Endometrial microvascular endothelial cells (primary cell): ENCODE measurements around the gene GAS6. TPM values are rescaled to one million over a fixed set of nuclear protein-coding genes. Genes with fewer than 3 reads are reported as not detected.

Source experiments
- in situ Hi-C: cut with HindIII; loops from 2 replicates; pipeline ENCODE4 v1.10.0; 2017; ENCODE audit warnings: low sequenced_read_pairs, low pct_unique_long_range_greater_than_20kb; ENCODE audit errors: inconsistent ontology term
- total RNA-seq: library from RNA; depleted of rRNA; stranded (reverse); fragments of >200 nt; gene quantifications from one replicate; pipeline ENCODE4 v1.2.3, GENCODE V29; 2015; ENCODE audit errors: inconsistent ontology term

The GAS6 gene
- total RNA-seq, 1 donor from 2014 or later: 36.1 TPM

- in situ Hi-C loops: no loop called here
Observed at GRCh38 chr13:113889467-113889866, 25.6 kb upstream of the GAS6 start.

GRCh38 chr13:113888701-113889330 lies 24.9 kb upstream of the GAS6 start:
- in situ Hi-C loops: no loop called here

- in situ Hi-C loops: no loop called here
Observed at GRCh38 chr13:113887700-113888201, 23.9 kb upstream of the GAS6 start.

- in situ Hi-C loops: no loop called here
Observed at GRCh38 chr13:113886561-113887112, 22.8 kb upstream of the GAS6 start.

GRCh38 chr13:113884821-113885220 lies 20.9 kb upstream of the GAS6 start:
- in situ Hi-C loops: no loop called here

DNA sequence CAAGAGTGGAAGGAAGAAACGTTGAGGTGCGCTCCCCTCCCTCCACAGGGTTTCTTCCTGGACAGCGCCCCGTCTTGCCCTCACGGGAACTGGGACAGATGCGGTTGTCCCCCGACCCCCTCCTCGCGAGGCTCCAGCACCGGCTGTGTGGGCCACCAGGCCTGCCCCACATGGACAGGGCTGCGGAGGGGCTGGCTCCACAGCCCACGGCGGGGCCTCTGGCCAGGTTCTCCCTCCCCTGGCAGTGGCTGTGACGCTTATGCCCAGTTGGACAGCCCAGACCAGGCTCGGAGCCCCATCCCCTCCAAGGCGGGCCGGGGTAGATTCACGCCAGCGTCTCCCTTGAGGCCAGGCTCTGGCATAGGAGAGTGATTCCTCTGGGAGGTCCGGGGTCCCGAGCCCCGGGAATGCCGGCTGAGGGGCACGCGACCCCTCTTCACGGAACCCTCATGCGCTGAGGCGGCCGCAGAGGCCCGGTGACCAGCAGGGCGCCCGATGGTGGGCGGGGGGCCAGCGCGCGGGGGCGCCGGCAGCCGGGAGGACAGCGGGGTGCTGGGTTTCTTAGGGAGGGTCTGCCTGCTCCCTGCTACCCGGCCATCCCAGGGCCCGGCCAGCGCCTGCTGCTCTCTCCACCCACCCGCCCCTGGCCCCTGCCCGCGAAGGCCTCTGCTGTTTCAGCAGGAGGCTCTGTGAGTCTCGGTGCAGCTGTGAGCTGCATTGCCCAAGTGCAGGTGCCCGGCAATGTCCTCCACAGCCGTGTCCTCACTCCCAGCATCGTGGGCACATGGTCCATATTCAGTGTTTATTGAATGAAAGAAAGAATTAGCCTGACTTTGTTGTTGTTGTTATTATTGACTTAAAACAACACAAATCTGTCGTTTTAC lies 20.3 kb upstream of the GAS6 start:
- in situ Hi-C loops: no loop called here

GRCh38 chr13:113883314-113883811 lies 19.5 kb upstream of the GAS6 start:
- in situ Hi-C loops: no loop called here

DNA sequence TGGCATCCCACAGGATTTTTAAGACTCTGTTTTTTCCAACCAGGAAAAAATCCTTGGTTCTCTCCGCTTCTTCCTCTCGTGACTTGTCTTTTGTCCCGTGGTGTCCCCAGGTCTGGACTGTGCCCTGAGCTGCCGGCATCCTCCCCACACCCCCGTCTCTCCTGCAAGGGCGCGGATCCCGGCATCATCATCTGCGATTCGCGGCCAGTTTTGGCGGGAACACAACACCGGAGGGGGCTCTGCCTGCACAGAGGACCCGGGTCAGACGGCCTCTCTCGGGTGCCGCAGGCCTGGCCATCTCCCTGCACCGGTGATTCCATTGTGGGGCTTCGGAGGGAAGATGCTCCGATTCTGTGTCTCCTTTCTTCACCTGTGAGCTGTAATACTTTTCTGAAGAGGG lies 18.8 kb upstream of the GAS6 start:
- in situ Hi-C loops: no loop called here

- in situ Hi-C loops: no loop called here
Observed at GRCh38 chr13:113882267-113882630, 18.4 kb upstream of the GAS6 start.

DNA sequence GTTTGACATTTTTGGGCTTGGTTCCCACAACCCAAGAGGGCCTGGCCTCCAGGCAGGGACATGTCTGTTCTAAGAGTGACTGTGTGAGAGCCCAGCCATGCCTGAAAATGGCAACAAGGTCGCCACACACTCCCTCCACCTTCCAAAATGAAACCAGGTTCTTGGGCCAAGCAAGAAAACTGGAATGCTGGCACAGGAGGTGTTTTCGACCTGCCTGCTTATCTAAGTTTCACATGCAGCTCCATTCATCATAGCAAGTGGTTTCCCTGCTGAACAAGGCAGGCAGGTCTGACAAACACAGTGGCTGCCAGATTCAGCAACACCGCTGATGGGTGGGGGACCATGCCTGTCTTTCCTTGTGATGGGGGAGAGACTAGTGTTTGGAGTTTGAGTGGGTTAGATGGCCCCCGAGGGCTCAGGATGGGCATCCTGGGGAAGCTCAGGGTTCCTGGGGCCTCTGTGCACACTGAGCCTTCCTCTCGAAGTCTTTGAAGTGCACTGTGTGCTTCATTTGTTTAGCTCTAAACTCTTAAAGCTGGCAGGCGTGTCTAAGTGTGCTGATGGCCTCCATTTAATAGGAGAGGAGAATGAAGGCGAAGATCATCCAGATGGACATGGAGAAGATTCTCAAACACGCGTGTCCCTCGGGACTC lies 17.9 kb upstream of the GAS6 start:
- in situ Hi-C loops: no loop called here

DNA sequence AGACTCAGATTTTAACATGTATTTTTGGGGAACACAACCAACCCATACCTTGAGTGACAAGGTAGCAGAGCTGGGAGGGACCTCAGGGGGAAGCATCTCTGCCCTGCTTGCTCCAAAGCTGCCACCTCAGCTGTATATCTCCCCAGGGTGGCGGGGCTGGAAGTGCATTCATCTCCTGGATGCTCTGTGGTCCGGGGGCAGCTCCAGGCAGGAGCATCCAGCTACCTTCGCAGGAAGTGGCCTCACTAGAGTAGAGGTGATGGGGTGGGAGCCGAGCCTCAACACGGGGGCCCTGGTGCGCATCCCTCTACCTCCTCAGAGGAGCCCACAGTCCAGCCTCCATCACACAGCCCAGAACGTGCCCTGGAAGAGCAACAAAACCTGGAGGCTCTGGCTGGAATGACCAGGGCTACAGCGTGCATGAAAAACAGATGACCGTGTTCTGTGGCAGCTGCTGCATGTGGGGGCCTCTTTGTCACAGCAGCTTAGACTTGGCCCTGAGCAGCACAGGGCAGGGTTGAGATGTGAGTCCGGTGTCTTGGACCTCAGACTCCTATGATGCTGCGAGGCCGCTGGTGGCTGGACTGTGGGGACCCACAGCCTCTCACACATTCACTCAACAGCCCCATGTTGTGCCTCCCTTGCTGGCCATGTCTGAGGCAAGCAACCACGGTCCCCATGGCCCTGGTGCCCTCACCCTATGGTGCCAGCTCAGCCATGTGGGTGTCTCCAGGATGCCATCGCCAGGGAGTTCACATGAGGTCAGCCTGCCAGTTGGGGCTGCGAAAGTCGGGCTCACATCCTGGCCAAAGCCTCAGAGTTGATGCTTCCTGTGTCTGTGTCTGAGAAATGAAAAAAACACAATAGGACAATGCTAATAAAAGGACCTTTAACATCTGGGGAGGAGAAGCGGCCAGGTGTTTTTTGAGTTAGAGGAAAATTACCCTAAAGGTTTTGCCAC lies 17.1 kb upstream of the GAS6 start:
- in situ Hi-C loops: no loop called here

- in situ Hi-C loops: no loop called here
Observed at GRCh38 chr13:113879494-113880360, 15.9 kb upstream of the GAS6 start.

DNA sequence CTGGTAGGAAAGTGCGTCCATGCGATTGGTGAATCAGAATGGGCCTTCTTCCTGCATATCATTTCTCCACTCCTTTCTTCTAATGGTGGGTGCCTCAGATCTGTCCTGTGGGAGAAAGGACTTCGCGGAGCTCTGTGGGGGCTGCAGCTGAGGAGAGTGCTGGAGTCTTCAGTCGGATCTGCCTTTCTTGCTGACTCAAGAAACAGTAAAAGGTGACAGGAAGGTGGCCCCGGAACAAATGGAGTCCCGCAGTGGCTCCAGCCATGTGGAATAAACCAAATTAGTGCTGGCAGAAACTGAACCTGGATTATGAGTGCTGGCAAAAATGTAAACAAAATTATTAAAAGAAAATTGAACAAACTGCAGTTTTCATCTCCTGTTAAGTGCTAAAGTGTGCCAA lies 15.1 kb upstream of the GAS6 start:
- in situ Hi-C loops: no loop called here

GRCh38 chr13:113877149-113877990 lies 13.5 kb upstream of the GAS6 start:
- in situ Hi-C loops: no loop called here

DNA sequence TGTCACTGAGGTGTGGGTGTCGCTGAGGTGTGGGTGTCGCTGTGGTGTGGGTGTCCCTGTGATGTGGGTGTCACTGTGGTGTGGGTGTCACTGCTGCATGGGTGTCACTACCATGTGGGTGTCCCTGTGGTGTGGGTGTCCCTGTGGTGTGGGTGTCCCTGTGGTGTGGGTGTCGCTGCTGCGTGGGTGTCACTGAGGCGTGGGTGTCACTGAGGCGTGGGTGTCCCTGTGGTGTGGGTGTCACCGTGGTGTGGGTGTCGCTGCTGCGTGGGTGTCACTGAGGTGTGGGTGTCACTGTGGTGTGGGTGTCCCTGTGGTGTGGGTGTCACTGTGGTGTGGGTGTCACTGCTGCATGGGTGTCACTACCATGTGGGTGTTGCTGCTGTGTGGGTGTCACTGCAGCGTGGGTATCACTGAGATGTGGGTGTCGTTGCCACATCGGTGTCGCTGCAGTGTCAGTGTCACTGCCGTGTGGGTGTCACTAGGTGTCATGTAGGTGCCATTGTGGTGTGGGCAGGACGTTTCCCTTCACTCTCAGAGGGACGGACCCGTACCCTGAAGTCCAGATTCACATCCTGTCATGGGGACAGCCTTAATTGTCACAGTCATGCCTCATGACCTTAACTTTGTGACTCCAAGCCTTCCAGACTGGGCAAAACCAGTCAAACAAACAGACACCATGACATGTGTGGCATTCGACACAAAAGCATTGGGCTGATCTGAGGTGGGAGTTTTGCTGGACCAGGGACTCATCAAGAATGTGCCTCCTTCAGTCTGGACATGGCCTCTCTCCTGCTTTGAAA lies 12.7 kb upstream of the GAS6 start:
- in situ Hi-C loops: no loop called here

- in situ Hi-C loops: no loop called here
Observed at GRCh38 chr13:113875837-113876281, 12.0 kb upstream of the GAS6 start.
